GM18861 (cell line): ENCODE results near the gene IL1RN.

ENCODE experiments used
- ATAC-seq: cut with Tn5 transposase; IDR thresholded peaks from one replicate; pipeline ENCODE4 v1.9.1; 2021; ENCODE audit not compliant: unreplicated experiment

IL1RN gene

GRCh38 chr2:113173542-113174375 lies 46.4 kb downstream of the IL1RN start, which contains the start of gene PSD4:
TSS of gene PSD4 (plus strand) at chr2:113173971. CDS start at chr2:113182457, 8,486 bp downstream.
- ATAC-seq, result peak; percentile 71

DNA sequence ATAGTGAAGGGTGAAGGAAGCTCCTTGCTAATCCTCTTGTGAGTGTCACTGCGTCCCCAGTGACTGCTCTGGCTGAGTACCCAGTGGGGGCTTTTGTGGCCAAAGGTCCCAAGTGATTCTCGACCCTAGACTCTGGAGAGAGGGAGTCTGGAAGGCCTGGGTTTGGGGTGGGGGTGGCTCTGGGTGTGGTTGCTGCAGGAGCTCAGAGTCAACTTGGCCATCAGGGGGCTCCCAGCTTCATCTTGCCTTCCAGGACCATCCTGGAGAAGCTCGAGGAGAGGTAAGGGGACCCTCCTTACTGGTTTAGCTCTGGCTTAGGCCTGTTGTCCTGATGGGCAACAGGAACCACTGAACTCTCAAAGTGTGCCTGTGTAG lies 47.0 kb downstream of the IL1RN start:
- ATAC-seq, result no peak

GRCh38 chr2:113175042-113175628 lies 47.7 kb downstream of the IL1RN start:
- ATAC-seq, result peak; percentile 60

DNA sequence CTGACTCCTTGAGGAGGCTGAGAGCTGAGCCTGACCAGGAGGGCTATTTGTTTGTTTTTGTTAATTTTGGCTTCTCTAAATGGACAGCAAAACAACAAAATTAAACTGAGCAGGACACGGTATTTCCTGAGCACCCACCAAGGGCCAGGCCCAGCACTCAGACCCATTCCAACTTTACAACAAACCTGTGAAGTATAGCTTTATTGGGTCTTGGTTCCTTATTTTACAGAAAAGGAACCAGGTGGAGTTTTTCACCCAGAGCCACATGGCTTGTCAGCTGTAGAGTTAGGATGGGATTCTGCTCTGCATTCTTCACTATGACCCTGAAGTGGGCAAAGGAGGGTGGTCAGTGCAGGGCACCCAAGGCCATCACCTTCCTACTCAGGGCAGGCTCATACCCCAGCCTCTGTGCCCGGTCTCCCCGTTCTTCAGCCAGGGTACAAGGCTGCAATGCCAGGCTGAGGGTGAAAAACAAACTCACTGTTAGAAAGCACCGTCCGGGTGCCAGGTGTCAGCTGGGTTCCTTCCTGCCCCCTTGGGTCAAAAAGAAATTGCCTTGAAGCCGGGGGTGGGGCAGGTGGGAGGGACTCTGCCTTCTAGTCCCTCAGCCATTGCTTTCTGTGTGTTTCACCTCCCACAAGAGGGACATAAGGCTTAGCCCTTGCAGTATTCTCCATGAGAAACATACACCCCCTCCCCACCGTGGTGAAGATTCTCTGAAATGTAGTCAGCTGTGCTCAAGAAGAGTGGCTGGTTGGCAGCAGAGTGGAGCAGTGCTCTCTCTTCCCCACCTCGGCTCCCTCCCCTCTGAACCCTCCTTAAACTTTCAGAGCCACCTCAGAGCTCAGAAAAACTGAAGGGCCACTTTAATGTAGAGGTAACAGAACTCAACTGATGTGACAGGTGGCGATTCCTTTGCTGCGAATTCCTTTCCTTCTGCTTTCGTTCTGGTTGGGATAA lies 48.6 kb downstream of the IL1RN start:
- ATAC-seq, result no peak

DNA sequence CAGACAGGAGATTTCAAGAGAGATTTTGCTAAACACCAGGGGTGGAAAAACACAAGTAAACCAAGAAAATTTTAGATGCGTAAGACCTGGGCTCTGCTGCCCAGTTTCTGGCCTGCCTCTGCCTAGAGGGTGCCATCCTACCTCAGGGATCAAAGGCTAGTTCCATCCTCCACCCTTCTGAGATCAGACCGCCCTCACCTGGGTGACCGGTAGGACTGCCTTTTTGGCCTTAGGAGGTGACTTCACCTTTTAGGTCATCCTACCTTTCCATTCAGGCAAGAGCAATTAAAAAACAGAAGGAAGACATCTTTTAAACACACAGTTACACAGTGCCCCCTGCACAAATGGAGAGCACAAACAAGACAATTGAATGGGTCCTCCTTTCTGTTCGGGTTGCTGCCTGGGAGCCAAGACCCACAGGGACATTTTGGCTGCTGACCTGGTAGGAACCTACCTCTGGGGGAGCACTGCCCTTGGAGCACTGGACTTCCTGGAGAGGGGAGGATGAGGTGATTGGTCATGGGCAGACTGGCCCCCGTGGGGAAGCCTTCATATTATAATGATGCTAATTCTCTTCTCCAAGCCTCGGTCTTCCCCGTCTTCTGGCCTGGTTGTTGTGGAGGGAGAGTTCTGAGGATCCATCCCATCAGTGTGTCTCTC lies 49.4 kb downstream of the IL1RN start:
- ATAC-seq, result no peak

DNA sequence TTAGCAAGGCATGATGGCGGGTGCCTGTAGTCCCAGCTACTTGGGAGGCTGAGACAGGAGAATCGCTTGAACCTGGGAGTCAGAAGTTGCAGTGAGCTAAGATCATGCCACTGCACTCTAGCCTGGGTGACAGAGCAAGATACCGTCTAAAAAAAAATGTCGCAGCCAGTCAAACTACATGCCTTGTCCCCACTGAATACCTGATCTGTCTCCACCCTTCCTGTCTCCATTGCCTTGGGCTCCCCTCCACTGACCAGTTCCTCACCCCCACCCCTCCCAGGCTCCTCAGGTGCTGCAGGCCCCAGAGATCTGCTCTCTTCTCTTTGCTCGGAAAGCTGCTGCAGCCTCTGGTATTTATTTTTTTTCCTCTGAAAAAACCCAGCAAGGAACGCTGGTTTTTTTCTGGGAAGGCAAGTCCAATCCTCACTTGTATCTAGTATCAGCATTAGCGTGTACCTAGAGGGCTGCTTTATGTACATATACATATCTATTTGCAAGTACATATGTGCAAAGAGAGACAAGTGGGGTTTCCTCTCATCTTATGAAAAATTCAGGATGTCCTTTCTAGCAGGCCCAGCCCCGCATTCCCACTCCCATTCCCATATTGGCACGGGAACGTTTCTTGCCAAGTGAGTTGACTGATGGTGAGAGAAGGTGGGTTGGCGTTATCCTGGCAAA lies 50.8 kb downstream of the IL1RN start:
- ATAC-seq, result no peak

DNA sequence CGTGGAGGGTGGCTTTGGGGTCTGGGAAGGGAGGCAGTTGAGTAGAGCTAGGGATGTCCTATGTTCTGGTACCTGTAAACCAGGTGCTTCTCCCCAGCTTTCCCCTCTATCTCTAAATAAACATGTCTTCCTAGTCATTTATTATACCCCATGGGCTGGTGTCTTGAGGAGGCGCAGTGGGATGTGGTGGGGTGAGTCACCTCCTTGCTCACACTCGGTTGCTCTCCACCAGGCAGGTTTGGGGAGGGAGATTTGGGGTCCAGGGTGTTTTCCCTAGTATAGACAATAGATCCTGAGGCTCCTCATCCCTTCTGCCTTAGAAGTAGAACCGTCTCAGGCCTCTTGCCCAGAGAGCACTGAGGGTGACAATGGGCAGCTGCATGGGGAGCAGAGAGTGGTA lies 51.5 kb downstream of the IL1RN start:
- ATAC-seq, result no peak

- no peak for ATAC-seq
Measured at GRCh38 chr2:113179446-113180045, 52.1 kb downstream of the IL1RN start.

- no peak for ATAC-seq
Measured at GRCh38 chr2:113180131-113180946, 52.9 kb downstream of the IL1RN start.

DNA sequence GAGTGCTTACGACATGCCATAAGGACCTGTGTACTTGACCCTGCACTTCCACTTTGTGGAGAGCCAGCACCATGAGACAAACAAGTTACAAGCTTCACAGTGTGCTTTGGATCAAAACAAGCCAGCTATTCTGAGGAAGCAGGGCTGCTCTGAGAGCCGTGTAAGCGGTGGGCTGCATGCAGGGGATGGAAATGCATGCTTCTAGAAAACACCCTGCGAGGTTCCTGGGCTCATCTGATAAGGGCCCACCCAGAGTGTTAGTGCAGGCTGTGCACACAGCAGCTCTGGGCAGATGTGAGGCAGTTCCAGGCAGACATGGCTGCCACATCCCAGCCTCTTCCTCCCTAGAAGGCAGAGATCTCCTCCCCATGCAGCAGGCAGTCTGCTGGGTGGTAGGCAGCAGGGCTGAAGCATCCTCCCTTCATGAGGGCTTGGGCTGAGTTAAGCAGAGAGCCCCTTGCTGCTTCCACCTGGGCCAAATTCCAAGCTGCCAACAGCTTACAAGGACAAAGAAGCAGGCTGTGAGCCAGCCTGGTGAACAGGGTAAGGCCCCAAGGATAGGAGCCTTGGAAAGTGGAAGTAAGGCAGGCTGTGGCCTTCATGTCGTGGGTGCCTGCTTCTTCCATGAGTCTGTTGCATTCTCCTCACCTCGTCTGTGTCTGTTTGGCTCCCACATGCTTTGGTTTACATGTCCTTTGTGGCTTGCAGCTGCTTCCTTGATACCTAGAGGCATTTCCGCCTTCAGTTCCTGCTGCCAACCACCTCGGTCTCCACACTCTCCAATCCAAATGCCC lies 54.1 kb downstream of the IL1RN start:
- no peak for ATAC-seq

- ATAC-seq, result no peak
Measured at GRCh38 chr2:113182471-113183260, 55.3 kb downstream of the IL1RN start.

GRCh38 chr2:113183264-113183663 lies 55.9 kb downstream of the IL1RN start:
- ATAC-seq, result no peak
